ENCODE results near the gene CCDC188. TPM values are rescaled to one million over a fixed set of nuclear protein-coding genes. Genes with fewer than 3 reads are reported as not detected.

The CCDC188 gene
- 0.15 TPM in 1 of 2 replicates, not detected in the other for total RNA-seq

DNA sequence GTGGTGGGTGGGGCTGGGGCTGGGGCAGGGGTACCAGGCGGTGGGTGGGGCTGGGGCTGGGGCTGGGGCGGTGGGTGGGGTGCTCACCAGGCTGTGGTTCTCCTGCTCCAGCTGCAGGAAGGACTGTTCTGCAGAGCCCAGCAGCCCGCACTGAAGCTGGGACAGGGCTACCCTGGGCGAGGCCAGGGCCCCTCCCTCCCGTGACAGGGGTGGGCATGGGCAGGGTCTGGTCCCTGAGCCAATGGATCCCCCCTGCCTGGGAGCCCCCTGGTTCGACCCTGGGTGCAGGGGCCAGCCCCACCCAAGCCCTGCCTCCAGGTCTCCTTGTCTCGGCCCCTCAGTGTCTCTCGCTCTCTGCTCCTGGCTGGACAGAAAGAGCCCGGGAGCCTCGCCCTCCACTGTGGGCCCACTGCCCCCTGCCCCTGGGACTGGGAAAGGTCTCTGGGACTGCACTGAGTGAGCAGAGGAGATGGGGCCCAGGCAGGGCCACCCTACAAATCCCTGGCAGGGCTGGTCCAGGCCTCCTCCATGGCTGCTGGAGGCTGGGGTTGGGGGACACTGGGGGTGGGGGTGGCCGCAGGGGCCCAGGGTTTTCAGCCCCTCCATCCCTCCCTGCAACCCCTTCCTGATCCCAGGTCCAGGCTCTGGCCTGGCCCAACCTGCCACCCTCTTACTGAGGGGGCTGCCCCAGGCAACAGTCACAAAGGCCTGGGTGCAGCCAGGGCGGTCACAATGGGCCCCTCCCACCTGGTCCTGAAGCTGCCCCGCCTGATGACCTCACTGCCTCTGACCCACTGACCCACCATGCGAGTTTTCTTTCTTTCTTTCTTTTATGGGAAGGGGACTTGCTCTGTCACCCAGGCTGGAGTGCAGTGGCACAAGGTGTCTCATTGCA, at the start of gene CCDC188:
Gene CCDC188, minus strand, starts transcription at position 675 of the 895 bp plus-strand sequence. Its CDS starts 69 bp downstream, at position 606.

DNA sequence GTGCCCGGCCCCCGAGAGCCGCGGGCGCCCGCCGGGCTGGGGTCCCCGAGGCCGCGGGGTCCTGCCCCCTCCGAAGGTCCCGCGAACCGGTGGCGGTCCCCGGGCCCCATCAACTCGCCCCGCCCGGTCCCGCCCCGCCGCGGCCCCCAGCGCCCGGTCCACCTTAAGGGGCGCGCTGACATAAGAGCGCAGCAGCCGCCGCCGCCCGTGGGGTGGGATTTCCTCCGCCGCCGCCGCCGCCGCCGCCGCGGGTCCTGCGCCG, 19.3 kb downstream of the CCDC188 start, which contains the start of gene ZDHHC8:
Gene ZDHHC8, plus strand, starts transcription at position 208 of the 262 bp plus-strand sequence. CDS start 144 bp downstream, outside the sequence.

DNA sequence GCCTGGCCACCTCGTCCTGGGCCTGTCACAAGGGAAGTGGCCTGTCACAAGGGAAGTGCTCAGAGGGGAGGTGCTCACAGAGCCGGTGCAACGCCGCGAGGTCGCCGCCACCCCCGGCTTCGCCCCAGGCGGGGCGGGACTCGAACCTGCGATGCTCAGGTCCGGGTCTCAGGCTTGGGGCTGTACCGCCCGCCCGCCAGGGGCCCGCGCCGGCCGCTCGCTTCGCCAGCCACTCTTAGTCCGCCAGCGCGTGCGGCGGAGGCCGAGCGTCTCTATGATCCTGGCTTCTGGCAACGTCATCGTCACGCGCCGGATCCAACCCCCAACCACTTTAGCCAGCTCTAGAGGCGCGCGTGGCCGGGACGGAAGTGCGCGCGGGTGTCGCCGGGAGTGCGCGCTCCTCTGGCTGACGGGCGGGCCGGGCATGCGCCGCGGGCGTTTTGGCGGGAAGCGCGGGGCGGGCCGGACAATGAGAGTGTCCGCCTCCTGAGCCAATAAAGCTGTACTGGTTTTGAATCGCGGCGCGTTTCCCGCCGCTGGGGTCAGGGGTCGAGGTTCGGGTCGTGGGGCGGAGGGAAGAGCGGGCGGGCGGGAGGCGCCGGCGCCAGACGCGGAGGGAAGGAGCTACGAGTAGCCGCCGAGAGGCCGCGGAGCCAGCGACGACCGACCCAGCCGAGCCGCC, 33.8 kb downstream of the CCDC188 start, which contains the start of gene TRMT2A:
Gene TRMT2A, minus strand, starts transcription at position 276 of the 682 bp plus-strand sequence. CDS start 320 bp downstream, outside the sequence.

DNA sequence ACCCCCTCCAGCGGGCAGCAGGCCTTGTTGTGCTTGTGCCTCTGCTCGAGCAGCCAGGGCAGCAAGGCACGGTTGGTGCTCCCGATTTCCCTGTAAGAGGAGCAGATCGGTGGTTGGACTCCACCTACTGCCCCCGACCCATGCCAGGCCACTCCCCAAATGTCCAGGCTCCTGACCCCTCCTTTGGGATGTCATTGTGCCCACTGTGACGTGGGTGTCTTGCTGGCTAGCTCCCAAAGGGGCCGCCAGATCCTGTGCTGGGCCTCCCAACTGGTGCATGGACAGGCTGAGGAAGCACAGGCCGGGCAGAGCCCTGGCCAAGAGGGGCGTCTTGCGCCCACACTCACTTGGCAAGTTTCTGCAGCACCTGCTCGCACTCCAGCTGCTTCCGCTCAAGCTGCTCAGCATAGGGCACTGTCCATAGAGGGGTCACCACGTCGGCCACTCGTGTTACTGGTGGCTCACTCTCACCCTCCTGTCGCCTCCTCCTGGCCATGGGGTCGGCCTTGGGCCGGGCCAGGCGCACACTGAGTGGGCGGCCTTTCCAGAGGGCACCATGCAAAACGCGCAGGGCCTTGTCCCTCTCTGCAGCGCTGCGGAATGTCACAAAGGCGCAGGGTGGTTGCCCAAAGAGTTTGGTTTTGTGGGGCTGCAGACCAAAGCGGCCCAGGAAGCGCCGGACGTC, 35.0 kb downstream of the CCDC188 start, which contains the start of gene RANBP1:
Gene RANBP1, plus strand, starts transcription at position 414 of the 685 bp plus-strand sequence. Its CDS starts 81 bp downstream, at position 495.

Other genes starting within 250 kb of the CCDC188 start
- 290 and 340 TPM in 2 replicates for gene COMT, start 209.3 kb downstream of the CCDC188 start, total RNA-seq
- 27.6 and 28.6 TPM in 2 replicates for gene TXNRD2, start 209.2 kb downstream of the CCDC188 start, total RNA-seq
- 8.4 and 9.4 TPM in 2 replicates for gene ARVCF, start 134.2 kb downstream of the CCDC188 start, total RNA-seq
- gene TANGO2, start 129.9 kb downstream of the CCDC188 start, total RNA-seq = 18.8 and 25.3 TPM in 2 replicates
- 13.4 and 14.1 TPM in 2 replicates for gene DGCR8, start 70.8 kb downstream of the CCDC188 start, total RNA-seq
- 679 and 792 TPM in 2 replicates for gene RANBP1, start 35.0 kb downstream of the CCDC188 start, total RNA-seq
- gene TRMT2A, start 33.8 kb downstream of the CCDC188 start, total RNA-seq = 27.1 and 35.5 TPM in 2 replicates
- gene ZDHHC8, start 19.3 kb downstream of the CCDC188 start, total RNA-seq = 20.8 and 24.5 TPM in 2 replicates
- gene RTN4R, start 117.3 kb upstream of the CCDC188 start, total RNA-seq = 3.2 and 3.4 TPM in 2 replicates
- 69.3 and 79.8 TPM in 2 replicates for gene DGCR6L, start 169.0 kb upstream of the CCDC188 start, total RNA-seq
- gene ZNF74, start 243.1 kb upstream of the CCDC188 start, total RNA-seq = 8.8 and 8.9 TPM in 2 replicates